Measurements from ENCODE around the gene PSRC1.

- TF ChIP-seq POLR2A (IDR thresholded peaks at IDR 0.05): no peak
- no peak for TF ChIP-seq POLR2AphosphoS5 (IDR thresholded peaks at IDR 0.05)
Observed at GRCh38 chr1:109312978-109313775, 30.2 kb upstream of the PSRC1 start.
